ENCODE results near the gene PSD4. TPM values are rescaled to one million over a fixed set of nuclear protein-coding genes. Genes with fewer than 3 reads are reported as not detected.

Gene PSD4
- total RNA-seq, 1 donor from 2014 or later, result 11.2 TPM

DNA sequence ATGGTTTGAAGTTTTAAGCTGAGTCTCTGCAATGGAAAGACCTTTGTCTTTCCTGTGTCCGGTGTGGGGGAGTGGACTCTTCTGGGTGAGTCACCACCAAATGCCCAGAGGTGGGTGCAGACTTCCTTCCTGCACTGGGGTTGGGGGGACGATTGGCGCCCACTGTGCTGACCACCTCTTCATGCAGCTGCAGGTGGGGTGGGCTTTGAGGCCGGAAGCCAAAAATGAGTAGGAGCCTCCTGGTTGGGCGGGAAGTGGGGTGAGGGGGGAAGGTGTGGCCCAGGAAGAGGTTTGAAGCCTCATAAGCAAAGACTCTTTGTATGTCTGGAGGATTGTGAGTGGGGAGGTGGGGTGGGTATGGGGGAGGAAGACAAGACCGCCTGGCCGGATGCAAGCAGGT lies 77.3 kb downstream of the PSD4 start:
- TF ChIP-seq CTCF (IDR thresholded peaks at IDR 0.05), result no peak
- no peaks in the 10 kb centered on the region for H3K27me3 ChIP-seq
- H3K27ac ChIP-seq, result no peak overlapping the region
- intact Hi-C loops (cut with DNase I), result no loop called here
- H3K4me3 ChIP-seq, result no peak overlapping the region
- H3K36me3 ChIP-seq, result no peaks in the 10 kb centered on the region
- H3K9me3 ChIP-seq, result no peaks in the 10 kb centered on the region
- no peak for DNase-seq (ENCODE audit: low spot score in 2 of 2)
- no peaks in the 10 kb centered on the region for H3K4me1 ChIP-seq

- H3K27me3 ChIP-seq, result no peaks in the 10 kb centered on the region
- no peak for TF ChIP-seq CTCF (IDR thresholded peaks at IDR 0.05)
- no peak overlapping the region for H3K27ac ChIP-seq
- H3K36me3 ChIP-seq, result no peaks in the 10 kb centered on the region
- no peaks in the 10 kb centered on the region for H3K4me1 ChIP-seq
- no peak for DNase-seq (ENCODE audit: low spot score in 2 of 2)
- no peak overlapping the region for H3K4me3 ChIP-seq
- intact Hi-C loops (cut with DNase I), result no loop called here
- no peaks in the 10 kb centered on the region for H3K9me3 ChIP-seq
Measured at GRCh38 chr2:113252047-113252590, 78.3 kb downstream of the PSD4 start.

DNA sequence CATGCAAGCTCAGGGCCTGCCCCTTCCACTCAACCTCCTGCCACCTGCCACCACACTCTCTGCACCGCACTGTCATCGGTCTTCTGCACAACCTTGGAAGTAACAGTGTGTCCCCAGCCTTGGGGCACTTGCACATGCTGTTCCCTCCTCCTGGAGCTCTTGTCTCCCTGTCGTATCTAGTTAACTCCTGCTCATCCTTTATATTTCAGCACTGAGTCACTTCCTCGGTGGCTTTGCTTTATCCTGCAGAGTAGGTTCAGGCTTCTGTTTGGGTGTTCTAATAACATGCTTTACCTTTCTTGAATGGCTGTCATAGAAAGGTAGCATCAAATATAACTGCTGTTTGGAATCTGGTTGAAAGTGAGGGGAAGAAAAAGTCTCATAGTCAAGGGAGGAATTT lies 79.7 kb downstream of the PSD4 start:
- intact Hi-C loops (cut with DNase I), result no loop called here
- no peak for DNase-seq (ENCODE audit: low spot score in 2 of 2)
- Histone ChIP-seq H3K4me3 (no peak overlapping the region), H3K27ac (no peak overlapping the region), H3K36me3 (no peaks in the 10 kb centered on the region), H3K4me1 (peaks cover 0 to 5% of the 10 kb centered on the region in 2 donors), H3K27me3 (no peaks in the 10 kb centered on the region), H3K9me3 (no peaks in the 10 kb centered on the region)
- TF ChIP-seq CTCF (IDR thresholded peaks at IDR 0.05), result no peak

GRCh38 chr2:113255140-113256070 lies 81.6 kb downstream of the PSD4 start:
- H3K27me3 ChIP-seq, result no peaks in the 10 kb centered on the region
- no peaks in the 10 kb centered on the region for H3K9me3 ChIP-seq
- DNase-seq (ENCODE audit: low spot score in 2 of 2), result no peak
- intact Hi-C loops (cut with DNase I), result no loop called here
- H3K4me3 ChIP-seq, result no peak overlapping the region
- peaks cover 0 to 5% of the 10 kb centered on the region in 2 donors for H3K4me1 ChIP-seq
- no peaks in the 10 kb centered on the region for H3K36me3 ChIP-seq
- TF ChIP-seq CTCF (IDR thresholded peaks at IDR 0.05), result no peak
- no peak overlapping the region for H3K27ac ChIP-seq

DNA sequence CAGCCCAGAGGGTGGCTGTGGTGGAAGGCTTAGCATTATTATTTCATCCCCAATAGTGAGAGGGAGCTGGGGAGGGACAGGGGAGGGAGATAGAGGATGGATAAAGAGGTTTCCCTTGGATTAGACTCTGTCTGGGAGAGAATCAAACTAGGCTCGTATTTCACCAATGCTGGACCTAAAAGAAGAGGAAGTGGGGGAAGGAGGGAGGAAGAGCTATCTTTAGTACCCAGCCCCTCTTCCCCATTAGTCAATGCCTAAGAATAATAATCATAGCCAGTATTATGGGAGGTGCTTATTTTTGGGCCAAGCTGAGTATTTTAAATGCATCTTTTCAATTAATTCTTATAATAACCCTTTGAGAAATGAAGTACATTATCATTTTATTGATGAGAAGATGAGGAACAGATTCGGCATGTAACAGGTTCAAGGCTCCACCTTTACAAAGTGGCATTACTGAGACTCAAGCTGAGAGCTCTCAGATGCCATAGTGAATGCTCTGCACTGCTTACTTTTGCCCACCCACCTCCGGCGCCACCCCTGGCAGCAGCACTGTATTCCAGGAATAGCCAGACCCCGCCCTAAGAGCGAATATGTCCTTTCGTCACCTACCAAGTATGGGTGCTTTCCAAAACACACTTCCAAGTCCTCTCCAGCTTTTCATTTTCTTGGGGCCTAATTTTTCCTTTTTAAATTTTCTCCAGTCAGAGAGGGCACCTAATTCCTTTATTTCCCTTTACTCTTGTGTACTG lies 83.9 kb downstream of the PSD4 start:
- Histone ChIP-seq H3K4me3 (no peak overlapping the region), H3K36me3 (no peaks in the 10 kb centered on the region), H3K9me3 (no peaks in the 10 kb centered on the region), H3K27ac (no peak overlapping the region), H3K4me1 (peaks cover 0 to 5% of the 10 kb centered on the region in 2 donors), H3K27me3 (no peaks in the 10 kb centered on the region)
- DNase-seq (ENCODE audit: low spot score in 2 of 2), result no peak
- TF ChIP-seq CTCF (IDR thresholded peaks at IDR 0.05), result no peak
- intact Hi-C loops (cut with DNase I), result no loop called here
